ENCODE data around the gene SLC37A1.

GRCh38 chr21:42513985-42514882 is 582 bp downstream of the SLC37A1 start:
- TF ChIP-seq EZH2 (IDR thresholded peaks at IDR 0.05; ENCODE audit: low read depth), result no peak
- TF ChIP-seq CTCF (conservative IDR thresholded peaks at IDR 0.05), result no peak
